ENCODE data around the gene SNF8. TPM values are rescaled to one million over a fixed set of nuclear protein-coding genes. Genes with fewer than 3 reads are reported as not detected.

Gene SNF8
- total RNA-seq, 1 experiment from 2014 or later, result 206 TPM

GRCh38 chr17:48894886-48895285 lies 49.8 kb downstream of the SNF8 start:
- DNase-seq (ENCODE audit: low spot score), result no peak
- in situ Hi-C loops (cut with HindIII; ENCODE audit: low sequenced_read_pairs), result no loop called here

GRCh38 chr17:48893646-48894508 lies 50.8 kb downstream of the SNF8 start:
- no peak for DNase-seq (ENCODE audit: low spot score)
- in situ Hi-C loops (cut with HindIII; ENCODE audit: low sequenced_read_pairs), result no loop called here

- in situ Hi-C loops (cut with HindIII; ENCODE audit: low sequenced_read_pairs), result no loop called here
Observed at GRCh38 chr17:48892940-48893645, 51.5 kb downstream of the SNF8 start.

GRCh38 chr17:48890086-48890485 lies 54.6 kb downstream of the SNF8 start:
- in situ Hi-C loops (cut with HindIII; ENCODE audit: low sequenced_read_pairs), result no loop called here
- DNase-seq (ENCODE audit: low spot score), result no peak

More at GRCh38 chr17:48892940-48893645, 51.5 kb downstream of the SNF8 start:
- no peak for DNase-seq (ENCODE audit: low spot score)

- DNase-seq (ENCODE audit: low spot score), result no peak
- in situ Hi-C loops (cut with HindIII; ENCODE audit: low sequenced_read_pairs), result no loop called here
Observed at GRCh38 chr17:48883171-48883570, 61.5 kb downstream of the SNF8 start.

GRCh38 chr17:48882272-48882671 lies 62.4 kb downstream of the SNF8 start:
- in situ Hi-C loops (cut with HindIII; ENCODE audit: low sequenced_read_pairs), result no loop called here
- no peak for DNase-seq (ENCODE audit: low spot score)

Other genes with a start within 250 kb of the SNF8 start
- 8.2 TPM in 1 of 2 replicates, not detected in the other for gene PRAC1, start 222.3 kb downstream of the SNF8 start, total RNA-seq (2014; rRNA removed; shearing (Covaris generic))
- 9.5 and 42.2 TPM in 2 replicates for gene PRAC2, start 221.7 kb downstream of the SNF8 start, total RNA-seq (2014; rRNA removed; shearing (Covaris generic))
- 54.8 and 60.5 TPM in 2 replicates for gene HOXB13, start 216.1 kb downstream of the SNF8 start, total RNA-seq (2014; rRNA removed; shearing (Covaris generic))
- gene TTLL6, start 127.6 kb downstream of the SNF8 start, total RNA-seq (2014; rRNA removed; shearing (Covaris generic)), result 6.9 and 9.4 TPM in 2 replicates
- gene CALCOCO2, start 113.8 kb downstream of the SNF8 start, total RNA-seq (2014; rRNA removed; shearing (Covaris generic)), result 37.8 and 66.1 TPM in 2 replicates
- gene ATP5MC1, start 52.1 kb downstream of the SNF8 start, total RNA-seq (2014; rRNA removed; shearing (Covaris generic)), result 62.0 and 83.3 TPM in 2 replicates
- gene UBE2Z, start 36.4 kb downstream of the SNF8 start, total RNA-seq (2014; rRNA removed; shearing (Covaris generic)), result 71.2 and 71.3 TPM in 2 replicates
- 0.20 and 1.5 TPM in 2 replicates for gene GIP, start 23.8 kb upstream of the SNF8 start, total RNA-seq (2014; rRNA removed; shearing (Covaris generic))
- gene IGF2BP1, start 52.5 kb upstream of the SNF8 start, total RNA-seq (2014; rRNA removed; shearing (Covaris generic)), result 63.0 and 86.2 TPM in 2 replicates
- not detected in 2 replicates for gene B4GALNT2, start 187.9 kb upstream of the SNF8 start, total RNA-seq (2014; rRNA removed; shearing (Covaris generic))